HL-60 (cell line): Measurements from ENCODE around the gene MYO5C.

Source experiments
- DNase-seq, 2 experiments: peaks; one replicate each; pipeline ENCODE4 v3.0.0-alpha.2; 2010 to 2020; ENCODE audit warnings: low read depth in 1 of 2, low spot score in 1 of 2
- H3K27ac ChIP-seq: fragments of 250-450 bp; sonication (Bioruptor Pico); replicated peaks from 2 replicates; pipeline ENCODE4 v1.5.1; 2020; ENCODE audit warnings: mild to moderate bottlenecking, moderate library complexity
- H3K27me3 ChIP-seq: fragments of 250-450 bp; sonication (Bioruptor Pico); 2 replicates; pipeline ENCODE4 v1.5.1; 2021; ENCODE audit warnings: mild to moderate bottlenecking, moderate library complexity; ENCODE audit not compliant: insufficient read depth, poor library complexity, severe bottlenecking
- H3K4me3 ChIP-seq: replicated peaks from 2 replicates; pipeline ENCODE4 v1.5.1; 2011; ENCODE audit warnings: mild to moderate bottlenecking, control low read depth, low read length; ENCODE audit not compliant: insufficient read depth
- GABPA ChIP-seq: IDR thresholded peaks from 2 replicates; pipeline ENCODE4 v1.6.1; 2012; ENCODE audit warnings: low read depth
- POLR2AphosphoS5 ChIP-seq: IDR thresholded peaks from 2 replicates; pipeline ENCODE4 v1.6.1; 2012; ENCODE audit warnings: low read depth
- REST ChIP-seq: IDR thresholded peaks from 2 replicates; pipeline ENCODE4 v1.6.1; 2012; ENCODE audit warnings: low read depth; ENCODE audit not compliant: insufficient replicate concordance
- SPI1 ChIP-seq: IDR thresholded peaks from 2 replicates; pipeline ENCODE4 v1.6.1; 2012; ENCODE audit warnings: low read depth, mild to moderate bottlenecking, borderline replicate concordance
- TF ChIP-seq, protein P1 (sequence below): IDR thresholded peaks from one replicate; pipeline ENCODE4 v1.5.1; 2011; ENCODE audit warnings: low read length, control low read depth, inconsistent platforms; ENCODE audit not compliant: insufficient read depth

The MYO5C gene

DNA sequence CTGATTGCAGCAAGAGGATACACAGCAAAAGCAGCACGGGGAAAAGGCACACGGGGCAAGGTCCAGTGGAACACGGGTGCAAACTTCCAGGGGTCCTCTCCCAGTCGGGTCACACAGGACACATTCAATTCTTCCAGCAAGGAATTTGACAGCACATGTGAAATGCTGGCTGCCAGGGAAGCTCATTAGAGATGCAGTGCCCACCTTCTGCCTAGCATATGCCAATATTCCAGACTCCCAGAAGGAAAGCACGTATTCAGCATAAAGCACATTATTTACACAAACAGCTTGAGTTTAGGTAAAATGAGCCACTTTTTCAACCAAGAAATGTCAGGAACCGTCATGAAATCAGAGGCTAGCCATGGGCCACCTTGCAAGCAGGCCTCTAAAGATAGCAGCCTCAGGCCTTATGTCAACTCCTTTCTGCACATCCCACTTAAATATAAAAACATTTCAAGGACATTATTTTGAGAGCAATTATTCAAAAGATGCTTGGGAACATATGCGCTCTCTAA lies 19.3 kb downstream of the MYO5C start:
- H3K27ac ChIP-seq: no peak overlapping the region
- no peaks in the 10 kb centered on the region for H3K27me3 ChIP-seq
- H3K4me3 ChIP-seq: no peak overlapping the region
- TF ChIP-seq REST: no peak
- TF ChIP-seq, protein P1, sequence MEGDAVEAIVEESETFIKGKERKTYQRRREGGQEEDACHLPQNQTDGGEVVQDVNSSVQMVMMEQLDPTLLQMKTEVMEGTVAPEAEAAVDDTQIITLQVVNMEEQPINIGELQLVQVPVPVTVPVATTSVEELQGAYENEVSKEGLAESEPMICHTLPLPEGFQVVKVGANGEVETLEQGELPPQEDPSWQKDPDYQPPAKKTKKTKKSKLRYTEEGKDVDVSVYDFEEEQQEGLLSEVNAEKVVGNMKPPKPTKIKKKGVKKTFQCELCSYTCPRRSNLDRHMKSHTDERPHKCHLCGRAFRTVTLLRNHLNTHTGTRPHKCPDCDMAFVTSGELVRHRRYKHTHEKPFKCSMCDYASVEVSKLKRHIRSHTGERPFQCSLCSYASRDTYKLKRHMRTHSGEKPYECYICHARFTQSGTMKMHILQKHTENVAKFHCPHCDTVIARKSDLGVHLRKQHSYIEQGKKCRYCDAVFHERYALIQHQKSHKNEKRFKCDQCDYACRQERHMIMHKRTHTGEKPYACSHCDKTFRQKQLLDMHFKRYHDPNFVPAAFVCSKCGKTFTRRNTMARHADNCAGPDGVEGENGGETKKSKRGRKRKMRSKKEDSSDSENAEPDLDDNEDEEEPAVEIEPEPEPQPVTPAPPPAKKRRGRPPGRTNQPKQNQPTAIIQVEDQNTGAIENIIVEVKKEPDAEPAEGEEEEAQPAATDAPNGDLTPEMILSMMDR: no peak
- no peak for TF ChIP-seq POLR2AphosphoS5
- TF ChIP-seq GABPA: no peak
- no peak for TF ChIP-seq SPI1
- DNase-seq: no peak

- TF ChIP-seq SPI1 (no peak), REST (no peak), POLR2AphosphoS5 (no peak), GABPA (no peak)
- TF ChIP-seq, protein P1: no peak
- no peak for DNase-seq
- Histone ChIP-seq H3K4me3 (no peak overlapping the region), H3K27me3 (no peaks in the 10 kb centered on the region), H3K27ac (no peak overlapping the region)
These were observed 31.9 kb downstream of the MYO5C start for GRCh38 chr15:52263563-52264282.

GRCh38 chr15:52262364-52262763 lies 33.2 kb downstream of the MYO5C start:
- Histone ChIP-seq H3K4me3 (no peak overlapping the region), H3K27ac (no peak overlapping the region), H3K27me3 (no peaks in the 10 kb centered on the region)
- DNase-seq: no peak
- TF ChIP-seq, protein P1: no peak
- TF ChIP-seq GABPA (no peak), SPI1 (no peak), POLR2AphosphoS5 (no peak), REST (no peak)
